ENCODE results near the gene UBE2G2. TPM values are rescaled to one million over a fixed set of nuclear protein-coding genes. Genes with fewer than 3 reads are reported as not detected.

Gene UBE2G2
- total RNA-seq, 1 experiment from 2014 or later, result 121 TPM

- Mint-ChIP-seq H3K4me3 (peak overlapping the region in 1 of 2 experiments; percentile 27; a peak in 2 of 5 replicates), H3K9me3 (peaks cover 7 to 18% of the 10 kb centered on the region in 2 experiments), H3K27ac (peak overlapping the region in 2 of 3 experiments; percentile 49 to 67; a peak in 1 of 7 replicates), H3K27me3 (ENCODE audit: low read depth) (peaks cover 25% of the 10 kb centered on the region), H3K4me1 (peaks cover 29 to 42% of the 10 kb centered on the region in 2 experiments), H3K36me3 (ENCODE audit: insufficient read depth in 1 of 3, low read depth in 3 of 3) (peaks cover 5 to 15% (median 14%) of the 10 kb centered on the region in 3 experiments; a peak in 6 of 7 replicates)
- Histone ChIP-seq H4K8ac (replicated peaks; ENCODE audit: insufficient read length, low read depth, low read length) (no peak overlapping the region), H4K5ac (ENCODE audit: insufficient read length, low read depth, low read length) (no peak overlapping the region), H3K9me3 (ENCODE audit: control insufficient read depth, low read depth, low read length) (no peaks in the 10 kb centered on the region), H3K4me2 (ENCODE audit: insufficient read depth, insufficient read length, low read length) (no peak overlapping the region), H3K14ac (ENCODE audit: insufficient read depth, low read length) (no peak overlapping the region), H2BK15ac (ENCODE audit: low read depth, low read length) (no peak overlapping the region), H2BK5ac (ENCODE audit: insufficient read length, low read length) (no peak overlapping the region), H2AK5ac (ENCODE audit: insufficient read length, low read length) (no peak overlapping the region), H2BK12ac (ENCODE audit: insufficient read length, low read depth, low read length) (no peak overlapping the region), H2BK120ac (ENCODE audit: low read depth, low read length, poor library complexity, severe bottlenecking) (no peak overlapping the region), H2AFZ (ENCODE audit: low read length) (no peak overlapping the region), H4K20me1 (ENCODE audit: control insufficient read depth, insufficient read depth, insufficient read length) (no peaks in the 10 kb centered on the region), H3K9ac (ENCODE audit: extremely low read depth, insufficient read length, low read length) (no peak overlapping the region), H3K56ac (ENCODE audit: insufficient read length, low read depth, low read length) (no peak overlapping the region), H3K4ac (ENCODE audit: low read depth, low read length) (no peak overlapping the region), H3K23ac (ENCODE audit: insufficient read length, low read depth, low read length) (no peak overlapping the region), H3K79me1 (ENCODE audit: insufficient read depth, low read depth, low read length, poor library complexity, severe bottlenecking) (no peaks in the 10 kb centered on the region), H3K79me2 (ENCODE audit: insufficient read depth, low read length) (no peaks in the 10 kb centered on the region), H3K27me3 (ENCODE audit: insufficient read depth, low read length) (no peaks in the 10 kb centered on the region), H2BK20ac (ENCODE audit: low read depth, low read length, poor library complexity, severe bottlenecking) (no peak overlapping the region), H4K91ac (ENCODE audit: insufficient read length, low read depth, low read length) (no peak overlapping the region), H3K27ac (ENCODE audit: insufficient read length, low read depth, low read length) (no peak overlapping the region), H3T11ph (ENCODE audit: low read length) (no peak overlapping the region), H3K23me2 (ENCODE audit: insufficient read length, low read depth, low read length, poor library complexity, severe bottlenecking) (peaks cover 5% of the 10 kb centered on the region), H3K18ac (ENCODE audit: insufficient read length, low read depth, low read length) (no peak overlapping the region), H3K4me1 (ENCODE audit: insufficient read depth, low read length) (peaks cover 3% of the 10 kb centered on the region; the same call in 1 of the 2 replicates)
- TF ChIP-seq CTCF (conservative IDR thresholded peaks at IDR 0.05), result no peak
- DNase-seq, result no peak
- no CpG with 5 or more reads among the region's 34 CpGs for WGBS (ENCODE audit: extremely low coverage, insufficient read length, low lambda C conversion rate)
Measured at GRCh38 chr21:44751799-44752636, 49.6 kb downstream of the UBE2G2 start.

All from H9 (cell line).